AG10803 (cell line): ENCODE data around the gene ADPRHL1.

Experiments
- DNase-seq: peaks from one replicate; pipeline ENCODE4 v3.0.0; 2010; ENCODE audit warnings: low read depth
- H3K4me3 ChIP-seq: 2 replicates; pipeline ENCODE4 v1.5.1; 2011; ENCODE audit warnings: mild to moderate bottlenecking, low read length, control low read depth
- TF ChIP-seq, protein P1 (sequence below): conservative IDR thresholded peaks from 2 replicates; pipeline ENCODE4 v1.5.1; 2011; ENCODE audit warnings: mild to moderate bottlenecking, low read length, control low read depth, inconsistent platforms

ADPRHL1 gene

DNA sequence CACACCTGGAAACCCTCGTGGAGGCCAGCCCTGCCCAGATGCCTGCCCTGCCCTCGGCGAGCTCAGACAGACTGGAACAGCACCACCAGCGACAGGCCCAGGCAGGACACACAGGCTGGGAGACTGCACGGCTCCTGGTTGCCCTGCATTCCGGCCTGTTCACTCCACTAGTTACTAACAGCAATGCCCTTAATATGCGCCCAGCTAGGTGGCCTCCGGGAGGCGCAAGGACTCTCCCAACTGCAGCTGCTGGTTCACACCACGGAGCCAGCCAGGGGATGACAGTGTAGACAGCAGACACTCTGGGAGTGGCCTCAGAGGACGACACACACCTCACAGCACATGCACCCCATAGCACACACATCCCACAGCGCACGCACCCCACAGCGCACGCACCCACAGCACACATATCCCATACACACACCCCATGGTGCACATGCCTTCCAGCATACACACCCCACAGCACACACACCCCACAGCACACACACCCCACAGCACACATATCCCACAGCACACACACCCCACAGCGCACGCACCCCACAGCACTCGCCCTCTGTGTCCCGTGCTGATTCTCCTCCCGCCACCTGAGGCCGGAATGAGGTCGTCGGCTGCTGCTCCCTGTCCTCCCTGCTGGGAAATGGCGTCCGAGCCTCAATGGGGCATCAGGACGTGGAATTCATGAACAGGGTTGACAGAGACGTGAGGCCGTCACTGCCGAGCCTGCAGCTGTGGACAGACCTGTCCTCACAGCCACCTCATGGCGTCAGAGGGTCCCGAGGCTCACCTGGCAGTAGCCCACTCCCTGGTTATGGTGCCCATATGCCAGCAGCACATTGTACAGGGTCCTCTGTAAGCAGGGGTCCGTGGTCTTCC is 103.0 kb downstream of the ADPRHL1 start:
- no peak for DNase-seq
- TF ChIP-seq, protein P1, sequence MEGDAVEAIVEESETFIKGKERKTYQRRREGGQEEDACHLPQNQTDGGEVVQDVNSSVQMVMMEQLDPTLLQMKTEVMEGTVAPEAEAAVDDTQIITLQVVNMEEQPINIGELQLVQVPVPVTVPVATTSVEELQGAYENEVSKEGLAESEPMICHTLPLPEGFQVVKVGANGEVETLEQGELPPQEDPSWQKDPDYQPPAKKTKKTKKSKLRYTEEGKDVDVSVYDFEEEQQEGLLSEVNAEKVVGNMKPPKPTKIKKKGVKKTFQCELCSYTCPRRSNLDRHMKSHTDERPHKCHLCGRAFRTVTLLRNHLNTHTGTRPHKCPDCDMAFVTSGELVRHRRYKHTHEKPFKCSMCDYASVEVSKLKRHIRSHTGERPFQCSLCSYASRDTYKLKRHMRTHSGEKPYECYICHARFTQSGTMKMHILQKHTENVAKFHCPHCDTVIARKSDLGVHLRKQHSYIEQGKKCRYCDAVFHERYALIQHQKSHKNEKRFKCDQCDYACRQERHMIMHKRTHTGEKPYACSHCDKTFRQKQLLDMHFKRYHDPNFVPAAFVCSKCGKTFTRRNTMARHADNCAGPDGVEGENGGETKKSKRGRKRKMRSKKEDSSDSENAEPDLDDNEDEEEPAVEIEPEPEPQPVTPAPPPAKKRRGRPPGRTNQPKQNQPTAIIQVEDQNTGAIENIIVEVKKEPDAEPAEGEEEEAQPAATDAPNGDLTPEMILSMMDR: no peak
- no peak overlapping the region for H3K4me3 ChIP-seq
